ENCODE measurements around the gene RAD51AP1. TPM values are rescaled to one million over a fixed set of nuclear protein-coding genes. Genes with fewer than 3 reads are reported as not detected.

RAD51AP1 gene
- total RNA-seq, 2 experiments from 2014 or later: 69.2 to 81.3 TPM

GRCh38 chr12:4603946-4604345, 65.3 kb downstream of the RAD51AP1 start:
- POLR2A ChIA-PET: interaction anchor here (1.1 kb wide), 1 partner anchor 12 kb away, joined by 3 read pairs; no protein-coding TSS in a partner anchor
- BruUV-seq (replicated peaks): no TSS peak

GRCh38 chr12:4604684-4605193, 66.0 kb downstream of the RAD51AP1 start:
- peak; percentile 89 for DNase-seq (ENCODE audit: low spot score)
- peak overlapping the region; percentile 72 for H3K4me2 ChIP-seq (ENCODE audit: low read length)
- POLR2A ChIA-PET: interaction anchor here (1.0 to 1.1 kb wide), 2 partner anchors 13 to 44 kb away, joined by 3 read pairs; no protein-coding TSS in a partner anchor
- no peaks in the 10 kb centered on the region for H4K20me1 ChIP-seq (ENCODE audit: insufficient read depth, low read length)
- CTCF ChIA-PET (ENCODE audit: unreplicated experiment): no interaction called here
- peak; percentile 97 for TF ChIP-seq CTCF (conservative IDR thresholded peaks at IDR 0.05; ENCODE audit: low read length)
- TF ChIP-seq EZH2phosphoT487 (IDR thresholded peaks at IDR 0.05; ENCODE audit: borderline replicate concordance, low read depth, low read length): no peak
- H3K79me2 ChIP-seq (ENCODE audit: insufficient read depth, low read depth, low read length): peaks cover 14% of the 10 kb centered on the region; the same call in 1 of the 2 replicates
- peak overlapping the region; percentile 83 for H3K4me3 ChIP-seq (ENCODE audit: low read depth, low read length, poor library complexity, severe bottlenecking)
- peak overlapping the region; percentile 93 for H2AFZ ChIP-seq (ENCODE audit: low read length)
- H3K36me3 ChIP-seq (ENCODE audit: insufficient read depth, low read length): no peaks in the 10 kb centered on the region
- intact Hi-C loops (cut with micrococcal nuclease; ENCODE audit: unreplicated experiment): loop anchor here (1.0 to 2.0 kb wide), 2 partner anchors 44 to 66 kb away; partner anchors contain the start of genes AKAP3, NDUFA9 and RAD51AP1
- no TSS peak for BruUV-seq (replicated peaks)
- no peaks in the 10 kb centered on the region for H3K4me1 ChIP-seq (ENCODE audit: insufficient read depth, low read length, poor library complexity, severe bottlenecking)
- no peak overlapping the region for H3K27ac ChIP-seq (ENCODE audit: low read depth, low read length, poor library complexity, severe bottlenecking)
- no peaks in the 10 kb centered on the region for H3K9me3 ChIP-seq (ENCODE audit: low read length)
- no peaks in the 10 kb centered on the region for H3K9me2 ChIP-seq (ENCODE audit: insufficient read depth, low read length)

More at GRCh38 chr12:4603946-4604345, 65.3 kb downstream of the RAD51AP1 start:
- no peak for DNase-seq (ENCODE audit: low spot score)
- TF ChIP-seq CTCF (conservative IDR thresholded peaks at IDR 0.05; ENCODE audit: low read length) (no peak), EZH2phosphoT487 (IDR thresholded peaks at IDR 0.05; ENCODE audit: borderline replicate concordance, low read depth, low read length) (no peak)
- H3K4me1 ChIP-seq (ENCODE audit: insufficient read depth, low read length, poor library complexity, severe bottlenecking): no peaks in the 10 kb centered on the region
- H3K4me3 ChIP-seq (ENCODE audit: low read depth, low read length, poor library complexity, severe bottlenecking): no peak overlapping the region
- H4K20me1 ChIP-seq (ENCODE audit: insufficient read depth, low read length): no peaks in the 10 kb centered on the region
- H2AFZ ChIP-seq (ENCODE audit: low read length): no peak overlapping the region
- no peaks in the 10 kb centered on the region for H3K9me2 ChIP-seq (ENCODE audit: insufficient read depth, low read length)
- intact Hi-C loops (cut with micrococcal nuclease; ENCODE audit: unreplicated experiment): loop anchor here (1.0 to 2.0 kb wide), 2 partner anchors 45 to 66 kb away; partner anchors contain the start of genes AKAP3, NDUFA9 and RAD51AP1
- H3K36me3 ChIP-seq (ENCODE audit: insufficient read depth, low read length): no peaks in the 10 kb centered on the region
- CTCF ChIA-PET (ENCODE audit: unreplicated experiment): no interaction called here
- no peaks in the 10 kb centered on the region for H3K9me3 ChIP-seq (ENCODE audit: low read length)
- no peak overlapping the region for H3K4me2 ChIP-seq (ENCODE audit: low read length)
- H3K27ac ChIP-seq (ENCODE audit: low read depth, low read length, poor library complexity, severe bottlenecking): no peak overlapping the region
- peaks cover 14% of the 10 kb centered on the region; the same call in 1 of the 2 replicates for H3K79me2 ChIP-seq (ENCODE audit: insufficient read depth, low read depth, low read length)

GRCh38 chr12:4607056-4607455, 68.4 kb downstream of the RAD51AP1 start:
- Histone ChIP-seq H3K9me2 (ENCODE audit: insufficient read depth, low read length) (no peaks in the 10 kb centered on the region), H3K9me3 (ENCODE audit: low read length) (no peaks in the 10 kb centered on the region), H3K27ac (ENCODE audit: low read depth, low read length, poor library complexity, severe bottlenecking) (no peak overlapping the region), H2AFZ (ENCODE audit: low read length) (no peak overlapping the region), H3K36me3 (ENCODE audit: insufficient read depth, low read length) (peaks cover 7% of the 10 kb centered on the region; the same call in 1 of the 2 replicates), H3K4me1 (ENCODE audit: insufficient read depth, low read length, poor library complexity, severe bottlenecking) (no peaks in the 10 kb centered on the region), H3K79me2 (ENCODE audit: insufficient read depth, low read depth, low read length) (peaks cover 14% of the 10 kb centered on the region; the same call in 1 of the 2 replicates), H3K4me2 (ENCODE audit: low read length) (no peak overlapping the region), H3K4me3 (ENCODE audit: low read depth, low read length, poor library complexity, severe bottlenecking) (no peak overlapping the region), H4K20me1 (ENCODE audit: insufficient read depth, low read length) (no peaks in the 10 kb centered on the region)
- TF ChIP-seq EZH2phosphoT487 (IDR thresholded peaks at IDR 0.05; ENCODE audit: borderline replicate concordance, low read depth, low read length): no peak
- TF ChIP-seq CTCF (conservative IDR thresholded peaks at IDR 0.05; ENCODE audit: low read length): no peak
- POLR2A ChIA-PET: interaction anchor here (0.7 to 0.9 kb wide), 2 partner anchors 10 kb away, joined by 3 read pairs; no protein-coding TSS in a partner anchor
- no peak for DNase-seq (ENCODE audit: low spot score)
- intact Hi-C loops (cut with micrococcal nuclease; ENCODE audit: unreplicated experiment): no loop called here
- CTCF ChIA-PET (ENCODE audit: unreplicated experiment): no interaction called here
- no TSS peak for BruUV-seq (replicated peaks)
